ENCODE results near the gene CENPM.

Gene CENPM

GRCh38 chr22:41935509-41935908 lies 11.4 kb downstream of the CENPM start:
- peaks cover 2% of the 10 kb centered on the region for H3K4me1 ChIP-seq (ENCODE audit: control insufficient read depth, insufficient read depth, low read length)
- H3K36me3 ChIP-seq (ENCODE audit: control insufficient read depth, insufficient read depth, low read length): no peaks in the 10 kb centered on the region
- H3K9ac ChIP-seq (ENCODE audit: low read length): no peak overlapping the region
- H3K27me3 ChIP-seq (ENCODE audit: control insufficient read depth, insufficient read depth, low read length): no peaks in the 10 kb centered on the region
- H3K9me3 ChIP-seq (ENCODE audit: control insufficient read depth, low read length): no peaks in the 10 kb centered on the region
- no peak overlapping the region for H3K4me3 ChIP-seq (ENCODE audit: low read length)

GRCh38 chr22:41935015-41935351 lies 12.0 kb downstream of the CENPM start:
- Histone ChIP-seq H3K4me1 (ENCODE audit: control insufficient read depth, insufficient read depth, low read length) (no peaks in the 10 kb centered on the region), H3K9me3 (ENCODE audit: control insufficient read depth, low read length) (no peaks in the 10 kb centered on the region), H3K4me3 (ENCODE audit: low read length) (no peak overlapping the region), H3K27me3 (ENCODE audit: control insufficient read depth, insufficient read depth, low read length) (no peaks in the 10 kb centered on the region), H3K9ac (ENCODE audit: low read length) (no peak overlapping the region), H3K36me3 (ENCODE audit: control insufficient read depth, insufficient read depth, low read length) (no peaks in the 10 kb centered on the region)

DNA sequence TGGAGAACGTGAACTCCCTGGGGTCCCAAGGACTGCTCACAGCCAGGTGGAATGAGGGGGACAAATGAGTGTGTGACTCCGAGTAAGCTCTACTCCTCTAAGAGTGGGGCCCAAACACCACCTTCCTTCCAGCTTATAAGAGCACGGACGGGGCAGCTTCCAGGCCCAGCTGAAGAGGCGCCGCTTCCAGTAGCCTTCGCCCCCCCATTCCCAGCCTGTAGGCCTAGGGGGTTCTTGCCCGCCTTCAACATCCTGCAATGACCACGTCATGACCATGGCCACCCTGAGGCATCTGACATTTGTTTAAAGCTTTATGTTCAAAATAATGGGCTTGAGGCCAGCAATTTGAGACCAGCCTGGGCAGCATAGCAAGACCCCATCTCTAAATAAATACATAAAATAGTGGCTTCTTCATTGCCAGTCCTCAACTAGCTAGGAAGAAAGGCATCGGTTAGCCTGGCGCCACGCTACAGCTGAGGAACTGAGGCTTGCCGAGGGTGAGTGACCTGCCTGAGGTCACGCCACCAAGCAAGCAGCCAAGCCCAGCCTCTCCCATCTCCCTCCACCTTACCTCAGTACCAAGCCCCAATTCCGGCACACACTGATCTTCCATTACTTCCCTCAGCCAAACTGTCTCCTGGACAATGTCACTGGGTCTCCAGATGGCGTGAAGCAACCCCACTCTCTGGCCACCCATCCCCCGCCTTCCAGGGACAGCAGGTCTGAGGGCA lies 12.5 kb downstream of the CENPM start:
- Histone ChIP-seq H3K9ac (ENCODE audit: low read length) (no peak overlapping the region), H3K36me3 (ENCODE audit: control insufficient read depth, insufficient read depth, low read length) (no peaks in the 10 kb centered on the region), H3K4me3 (ENCODE audit: low read length) (no peak overlapping the region), H3K4me1 (ENCODE audit: control insufficient read depth, insufficient read depth, low read length) (no peaks in the 10 kb centered on the region), H3K9me3 (ENCODE audit: control insufficient read depth, low read length) (no peaks in the 10 kb centered on the region), H3K27me3 (ENCODE audit: control insufficient read depth, insufficient read depth, low read length) (no peaks in the 10 kb centered on the region)

GRCh38 chr22:41933411-41934177 lies 13.4 kb downstream of the CENPM start:
- Histone ChIP-seq H3K27me3 (ENCODE audit: control insufficient read depth, insufficient read depth, low read length) (no peaks in the 10 kb centered on the region), H3K9me3 (ENCODE audit: control insufficient read depth, low read length) (no peaks in the 10 kb centered on the region), H3K9ac (ENCODE audit: low read length) (no peak overlapping the region), H3K4me3 (ENCODE audit: low read length) (no peak overlapping the region), H3K36me3 (ENCODE audit: control insufficient read depth, insufficient read depth, low read length) (no peaks in the 10 kb centered on the region), H3K4me1 (ENCODE audit: control insufficient read depth, insufficient read depth, low read length) (no peaks in the 10 kb centered on the region)

- no peak overlapping the region for H3K4me3 ChIP-seq (ENCODE audit: low read length)
- H3K27me3 ChIP-seq (ENCODE audit: control insufficient read depth, insufficient read depth, low read length): no peaks in the 10 kb centered on the region
- H3K4me1 ChIP-seq (ENCODE audit: control insufficient read depth, insufficient read depth, low read length): no peaks in the 10 kb centered on the region
- H3K36me3 ChIP-seq (ENCODE audit: control insufficient read depth, insufficient read depth, low read length): no peaks in the 10 kb centered on the region
- H3K9me3 ChIP-seq (ENCODE audit: control insufficient read depth, low read length): no peaks in the 10 kb centered on the region
- no peak overlapping the region for H3K9ac ChIP-seq (ENCODE audit: low read length)
Observed at GRCh38 chr22:41932353-41932752, 14.6 kb downstream of the CENPM start.

- no peaks in the 10 kb centered on the region for H3K9me3 ChIP-seq (ENCODE audit: control insufficient read depth, low read length)
- H3K4me1 ChIP-seq (ENCODE audit: control insufficient read depth, insufficient read depth, low read length): no peaks in the 10 kb centered on the region
- H3K9ac ChIP-seq (ENCODE audit: low read length): no peak overlapping the region
- peaks cover 3% of the 10 kb centered on the region for H3K27me3 ChIP-seq (ENCODE audit: control insufficient read depth, insufficient read depth, low read length)
- H3K4me3 ChIP-seq (ENCODE audit: low read length): no peak overlapping the region
- no peaks in the 10 kb centered on the region for H3K36me3 ChIP-seq (ENCODE audit: control insufficient read depth, insufficient read depth, low read length)
Observed at GRCh38 chr22:41931701-41932269, 15.2 kb downstream of the CENPM start.

GRCh38 chr22:41929418-41929810 lies 17.5 kb downstream of the CENPM start:
- H3K27me3 ChIP-seq (ENCODE audit: control insufficient read depth, insufficient read depth, low read length): peaks cover 20% of the 10 kb centered on the region
- no peak overlapping the region for H3K4me3 ChIP-seq (ENCODE audit: low read length)
- peaks cover 4% of the 10 kb centered on the region for H3K4me1 ChIP-seq (ENCODE audit: control insufficient read depth, insufficient read depth, low read length)
- no peaks in the 10 kb centered on the region for H3K36me3 ChIP-seq (ENCODE audit: control insufficient read depth, insufficient read depth, low read length)
- no peak overlapping the region for H3K9ac ChIP-seq (ENCODE audit: low read length)
- no peaks in the 10 kb centered on the region for H3K9me3 ChIP-seq (ENCODE audit: control insufficient read depth, low read length)

DNA sequence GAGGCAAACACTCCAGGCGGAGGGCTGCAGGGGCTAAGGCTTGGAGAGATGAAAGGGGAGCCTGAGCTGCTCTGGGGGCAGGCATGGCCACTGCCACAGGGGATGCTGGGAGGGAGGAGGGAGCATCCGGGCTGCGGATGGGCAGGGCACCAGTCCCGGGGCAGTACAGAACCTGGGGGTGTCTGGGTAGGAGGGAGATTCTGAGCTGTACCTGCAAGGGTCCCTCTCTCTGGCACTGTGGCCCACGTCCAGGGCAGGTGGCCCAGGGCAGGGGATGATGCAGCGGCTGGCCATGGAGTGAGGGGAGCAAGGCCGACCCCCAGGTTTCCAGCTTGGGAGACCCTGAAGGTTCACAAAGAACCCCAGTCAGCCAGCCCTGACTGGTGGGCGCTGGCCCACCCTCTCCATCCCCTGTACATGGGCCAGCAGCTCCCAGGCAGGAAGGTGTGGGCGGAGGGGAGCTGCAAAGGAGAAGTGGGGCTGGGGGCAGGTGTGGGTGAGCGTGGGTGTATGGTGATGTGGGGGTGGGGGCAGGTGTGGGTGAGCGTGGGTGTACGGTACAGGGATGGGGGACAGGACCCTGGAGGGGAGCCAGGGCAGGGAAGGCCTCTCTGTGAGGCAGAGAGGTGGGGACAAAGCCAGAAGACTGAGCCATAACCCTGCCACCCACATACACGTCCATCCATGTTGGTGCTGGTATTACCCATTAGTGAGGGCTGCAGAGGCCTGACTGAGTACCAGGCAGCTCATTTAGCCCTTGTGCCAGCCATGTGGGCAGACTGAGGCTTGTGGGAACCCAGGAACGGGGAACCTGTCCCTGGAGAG lies 18.1 kb downstream of the CENPM start:
- Histone ChIP-seq H3K4me1 (ENCODE audit: control insufficient read depth, insufficient read depth, low read length) (peaks cover 4% of the 10 kb centered on the region), H3K4me3 (ENCODE audit: low read length) (no peak overlapping the region), H3K36me3 (ENCODE audit: control insufficient read depth, insufficient read depth, low read length) (no peaks in the 10 kb centered on the region)

GRCh38 chr22:41927813-41928212 lies 19.1 kb downstream of the CENPM start:
- H3K4me1 ChIP-seq (ENCODE audit: control insufficient read depth, insufficient read depth, low read length): peaks cover 4% of the 10 kb centered on the region
- no peaks in the 10 kb centered on the region for H3K36me3 ChIP-seq (ENCODE audit: control insufficient read depth, insufficient read depth, low read length)
- peaks cover 28% of the 10 kb centered on the region for H3K27me3 ChIP-seq (ENCODE audit: control insufficient read depth, insufficient read depth, low read length)
- no peak overlapping the region for H3K4me3 ChIP-seq (ENCODE audit: low read length)
- H3K9me3 ChIP-seq (ENCODE audit: control insufficient read depth, low read length): no peaks in the 10 kb centered on the region
- no peak overlapping the region for H3K9ac ChIP-seq (ENCODE audit: low read length)

More for the DNA sequence above, 18.1 kb downstream of the CENPM start:
- Histone ChIP-seq H3K9ac (ENCODE audit: low read length) (no peak overlapping the region), H3K9me3 (ENCODE audit: control insufficient read depth, low read length) (no peaks in the 10 kb centered on the region), H3K27me3 (ENCODE audit: control insufficient read depth, insufficient read depth, low read length) (peaks cover 20% of the 10 kb centered on the region)

DNA sequence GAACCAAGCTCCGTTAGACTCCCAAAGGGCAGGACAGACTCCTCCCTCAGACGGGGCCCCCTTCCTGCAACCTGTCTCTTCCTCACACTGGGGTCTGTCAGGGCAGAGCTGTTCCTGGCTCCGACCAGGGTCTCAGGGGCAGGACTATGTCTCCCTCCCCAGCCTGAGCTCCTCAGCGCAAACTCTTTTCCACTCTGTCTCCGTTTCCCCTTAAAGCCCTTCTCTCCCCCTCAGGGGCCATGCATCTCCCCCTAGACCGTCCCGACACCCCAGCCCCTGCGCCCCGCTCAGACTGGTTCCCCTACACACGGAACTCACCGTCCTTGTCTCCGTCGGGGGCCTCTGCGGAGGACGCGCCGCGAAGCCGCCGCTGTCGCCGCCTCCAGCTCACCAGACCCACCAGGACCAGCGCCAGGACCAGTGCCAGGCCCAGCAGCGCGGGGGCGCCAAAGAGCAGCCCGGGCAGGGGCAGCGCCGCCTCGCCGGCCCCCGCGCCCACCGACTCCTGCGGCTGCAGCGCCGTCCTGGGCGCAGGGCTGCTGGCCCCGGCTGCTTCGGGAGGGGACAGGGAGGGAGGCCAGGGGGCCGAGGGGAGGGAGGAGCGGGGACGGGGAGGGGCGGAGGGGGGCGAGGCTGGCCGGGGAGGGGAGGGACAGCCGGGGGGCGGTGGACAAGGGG lies 21.0 kb downstream of the CENPM start:
- no peak overlapping the region for H3K9ac ChIP-seq (ENCODE audit: low read length)
- H3K36me3 ChIP-seq (ENCODE audit: control insufficient read depth, insufficient read depth, low read length): no peaks in the 10 kb centered on the region

DNA sequence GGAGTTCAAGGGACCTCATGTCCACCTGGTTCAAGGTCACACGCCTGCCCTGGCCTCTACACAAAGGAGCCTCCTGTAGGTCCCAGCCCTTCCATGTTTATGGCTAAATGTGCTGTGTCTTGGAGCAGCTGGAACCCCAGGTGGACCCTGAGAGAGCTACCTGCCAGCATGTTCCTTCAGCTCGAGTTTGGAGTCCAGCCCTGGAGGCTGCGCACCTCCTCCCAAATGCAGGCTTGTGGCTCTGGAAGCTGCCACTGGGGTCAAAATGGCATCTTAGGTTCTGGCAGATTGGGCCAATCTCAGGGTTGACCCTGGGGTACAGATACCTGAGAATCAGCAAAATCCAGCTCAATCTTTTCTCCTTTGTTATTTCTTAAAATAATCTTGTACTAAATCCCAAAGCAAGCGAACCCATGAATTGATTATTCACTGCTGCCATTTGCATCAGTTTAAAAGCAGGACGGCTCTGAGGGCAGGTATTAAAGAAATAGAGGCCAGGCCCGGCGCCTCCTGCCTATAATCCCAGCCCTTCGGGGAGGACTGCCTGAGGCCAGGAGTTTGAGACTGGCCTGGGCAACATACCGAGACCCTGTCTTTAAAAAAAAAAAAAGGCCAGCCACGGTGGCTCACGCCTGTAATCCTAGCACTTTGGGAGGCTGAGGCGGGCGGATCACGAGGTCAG lies 23.2 kb downstream of the CENPM start:
- H3K36me3 ChIP-seq (ENCODE audit: control insufficient read depth, insufficient read depth, low read length): no peaks in the 10 kb centered on the region
- no peak overlapping the region for H3K4me3 ChIP-seq (ENCODE audit: low read length)
- H3K27me3 ChIP-seq (ENCODE audit: control insufficient read depth, insufficient read depth, low read length): peaks cover 43% of the 10 kb centered on the region
- no peak overlapping the region for H3K9ac ChIP-seq (ENCODE audit: low read length)
- no peaks in the 10 kb centered on the region for H3K9me3 ChIP-seq (ENCODE audit: control insufficient read depth, low read length)
- peaks cover 12% of the 10 kb centered on the region for H3K4me1 ChIP-seq (ENCODE audit: control insufficient read depth, insufficient read depth, low read length)

More for the DNA sequence above, 21.0 kb downstream of the CENPM start:
- Histone ChIP-seq H3K9me3 (ENCODE audit: control insufficient read depth, low read length) (no peaks in the 10 kb centered on the region), H3K4me3 (ENCODE audit: low read length) (no peak overlapping the region), H3K4me1 (ENCODE audit: control insufficient read depth, insufficient read depth, low read length) (peaks cover 4% of the 10 kb centered on the region), H3K27me3 (ENCODE audit: control insufficient read depth, insufficient read depth, low read length) (peaks cover 29% of the 10 kb centered on the region)

Data from mucosa of stomach (tissue), 1 donor.